ENCODE measurements around the gene SMIM1. TPM values are rescaled to one million over a fixed set of nuclear protein-coding genes. Genes with fewer than 3 reads are reported as not detected.

Gene SMIM1
- polyA plus RNA-seq, 2 of the 4 experiments (the other 2 are of a cell fraction), result 0.67 to 1.1 TPM

DNA sequence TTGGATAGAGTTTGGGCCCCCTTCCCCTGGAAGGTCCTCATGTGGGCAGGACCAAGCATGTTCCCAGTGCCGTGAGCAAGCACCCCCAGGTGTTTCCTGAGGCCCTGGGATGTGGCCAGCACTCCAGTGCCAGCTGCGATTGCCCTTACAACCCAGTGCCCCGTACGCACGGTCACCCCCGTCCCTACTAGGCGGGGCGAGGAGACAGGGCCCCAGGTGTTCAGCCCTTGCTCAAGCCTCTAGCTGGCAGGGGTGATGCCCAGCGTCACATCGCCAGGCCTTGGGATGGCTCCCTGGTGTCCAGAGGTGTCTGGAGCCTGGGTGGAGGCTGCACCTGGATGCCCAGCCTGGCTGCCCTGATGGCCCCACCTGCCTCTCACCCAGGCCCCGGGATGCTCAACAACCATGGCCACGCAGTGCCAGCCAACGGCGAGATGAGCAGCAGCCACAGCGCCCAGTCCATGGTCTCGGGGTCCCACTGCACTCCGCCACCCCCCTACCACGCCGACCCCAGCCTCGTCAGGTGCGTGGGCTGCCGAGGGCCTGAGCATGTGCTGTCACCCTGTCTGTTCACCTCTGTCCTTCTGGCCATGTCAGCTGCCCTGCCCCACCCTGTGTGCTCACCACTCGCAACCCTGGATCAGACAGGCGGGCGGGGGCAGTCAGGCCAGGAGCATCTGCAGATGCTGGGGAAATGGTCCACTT lies 41.9 kb upstream of the SMIM1 start:
- 0 out of 6 replicates have a peak, but pooled peaks of 1 of the 2 experiments have one; percentile 11 for ATAC-seq
- ChIA-PET POLR2A (no interaction called here), CTCF (interaction anchor here (1.0 to 2.0 kb wide), 2 partner anchors 35 to 278 kb away, joined by 3 to 5 read pairs; no protein-coding TSS in a partner anchor)
- no peaks in the 10 kb centered on the region for H3K4me1 ChIP-seq
- no peak overlapping the region for H3K4me2 ChIP-seq
- no peak for DNase-seq (ENCODE audit: low read depth in 1 of 2, low spot score in 1 of 2)
- H3K27ac ChIP-seq, result no peak overlapping the region
- 81% methylated on average over 8 of the region's 25 CpGs for WGBS (ENCODE audit: missing lambda C conversion rate)
- no peaks in the 10 kb centered on the region for H3K9me3 ChIP-seq
- TF ChIP-seq HOXA7 (CRISPR knock-in tag; IDR thresholded peaks at IDR 0.05) (no peak), JUNB (IDR thresholded peaks at IDR 0.05) (no peak), POLR2AphosphoS2 (conservative IDR thresholded peaks at IDR 0.05; ENCODE audit: low read length) (no peak), ZC3H11A (IDR thresholded peaks at IDR 0.05) (no peak), CHD4 (IDR thresholded peaks at IDR 0.05; ENCODE audit: borderline replicate concordance) (no peak), RAD21 (conservative IDR thresholded peaks at IDR 0.05 in 1 of 2, IDR thresholded peaks at IDR 0.05 in 1 of 2) (no peak), RNF2 (IDR thresholded peaks at IDR 0.05; ENCODE audit: borderline replicate concordance, low read depth) (no peak), MAFK (IDR thresholded peaks at IDR 0.05; ENCODE audit: partially characterized antibody) (no peak), EHMT2 (IDR thresholded peaks at IDR 0.05; ENCODE audit: low read depth) (no peak)
- TF ChIP-seq, protein P1, sequence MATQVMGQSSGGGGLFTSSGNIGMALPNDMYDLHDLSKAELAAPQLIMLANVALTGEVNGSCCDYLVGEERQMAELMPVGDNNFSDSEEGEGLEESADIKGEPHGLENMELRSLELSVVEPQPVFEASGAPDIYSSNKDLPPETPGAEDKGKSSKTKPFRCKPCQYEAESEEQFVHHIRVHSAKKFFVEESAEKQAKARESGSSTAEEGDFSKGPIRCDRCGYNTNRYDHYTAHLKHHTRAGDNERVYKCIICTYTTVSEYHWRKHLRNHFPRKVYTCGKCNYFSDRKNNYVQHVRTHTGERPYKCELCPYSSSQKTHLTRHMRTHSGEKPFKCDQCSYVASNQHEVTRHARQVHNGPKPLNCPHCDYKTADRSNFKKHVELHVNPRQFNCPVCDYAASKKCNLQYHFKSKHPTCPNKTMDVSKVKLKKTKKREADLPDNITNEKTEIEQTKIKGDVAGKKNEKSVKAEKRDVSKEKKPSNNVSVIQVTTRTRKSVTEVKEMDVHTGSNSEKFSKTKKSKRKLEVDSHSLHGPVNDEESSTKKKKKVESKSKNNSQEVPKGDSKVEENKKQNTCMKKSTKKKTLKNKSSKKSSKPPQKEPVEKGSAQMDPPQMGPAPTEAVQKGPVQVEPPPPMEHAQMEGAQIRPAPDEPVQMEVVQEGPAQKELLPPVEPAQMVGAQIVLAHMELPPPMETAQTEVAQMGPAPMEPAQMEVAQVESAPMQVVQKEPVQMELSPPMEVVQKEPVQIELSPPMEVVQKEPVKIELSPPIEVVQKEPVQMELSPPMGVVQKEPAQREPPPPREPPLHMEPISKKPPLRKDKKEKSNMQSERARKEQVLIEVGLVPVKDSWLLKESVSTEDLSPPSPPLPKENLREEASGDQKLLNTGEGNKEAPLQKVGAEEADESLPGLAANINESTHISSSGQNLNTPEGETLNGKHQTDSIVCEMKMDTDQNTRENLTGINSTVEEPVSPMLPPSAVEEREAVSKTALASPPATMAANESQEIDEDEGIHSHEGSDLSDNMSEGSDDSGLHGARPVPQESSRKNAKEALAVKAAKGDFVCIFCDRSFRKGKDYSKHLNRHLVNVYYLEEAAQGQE (IDR thresholded peaks at IDR 0.05), result no peak
- H3K4me3 ChIP-seq, result no peak overlapping the region
- no peak for FAIRE-seq

DNA sequence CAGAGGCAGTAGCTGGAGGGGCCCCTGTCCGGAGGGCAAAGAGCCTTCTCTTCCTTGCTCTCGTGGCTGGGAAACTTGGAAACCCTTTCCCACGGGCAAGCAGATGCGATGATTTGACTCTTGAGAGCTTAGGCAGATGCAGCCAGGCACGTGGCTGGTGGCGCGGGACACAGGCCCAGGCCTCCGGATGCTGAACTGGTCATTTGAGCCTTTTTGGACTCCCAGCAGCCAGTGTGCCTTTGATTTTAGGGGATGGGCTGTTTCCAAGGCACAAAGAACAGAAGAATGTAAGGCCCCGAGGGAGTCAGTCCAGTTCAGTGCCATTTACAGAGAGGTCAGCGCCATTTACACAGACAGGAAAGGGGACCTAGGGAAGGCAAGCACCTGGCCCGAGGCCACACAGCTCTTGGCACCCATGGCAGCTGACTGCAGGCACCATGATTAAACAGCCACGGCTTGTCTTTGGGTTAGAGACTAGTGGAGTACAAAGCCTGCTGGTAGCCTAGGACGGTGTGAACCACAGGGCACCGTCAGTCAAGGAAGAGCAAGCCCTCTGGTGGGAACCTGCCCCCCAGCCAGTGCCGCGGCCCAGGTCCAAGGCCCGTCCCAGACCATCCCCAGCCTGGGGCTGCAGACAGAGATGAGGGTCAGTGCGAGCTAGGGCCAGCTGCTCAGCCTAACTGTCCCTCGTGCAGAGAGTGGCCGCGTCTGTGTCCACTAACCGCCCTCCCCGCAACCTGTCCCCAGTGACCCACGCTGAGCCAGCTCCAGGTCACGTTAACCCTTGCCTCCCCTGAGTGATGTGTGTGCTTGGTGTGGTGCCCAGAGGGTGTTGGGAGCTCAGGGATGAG lies 40.7 kb upstream of the SMIM1 start:
- Histone ChIP-seq H3K9me3 (no peaks in the 10 kb centered on the region), H3K4me3 (no peak overlapping the region), H3K27ac (no peak overlapping the region), H3K4me2 (no peak overlapping the region), H3K4me1 (no peaks in the 10 kb centered on the region)
- DNase-seq (ENCODE audit: low read depth in 1 of 2, low spot score in 1 of 2), result no peak
- FAIRE-seq, result no peak
- POLR2A ChIA-PET, result no interaction called here
- no peak for ATAC-seq
- 57% methylated on average over 9 of the region's 25 CpGs for WGBS (ENCODE audit: missing lambda C conversion rate)
- CTCF ChIA-PET, result interaction anchor here (1.0 to 2.0 kb wide), 2 partner anchors 36 to 279 kb away, joined by 3 to 5 read pairs; no protein-coding TSS in a partner anchor
- TF ChIP-seq GATA3 (IDR thresholded peaks at IDR 0.05; ENCODE audit: borderline replicate concordance), result no peak
- TF ChIP-seq, protein P2, sequence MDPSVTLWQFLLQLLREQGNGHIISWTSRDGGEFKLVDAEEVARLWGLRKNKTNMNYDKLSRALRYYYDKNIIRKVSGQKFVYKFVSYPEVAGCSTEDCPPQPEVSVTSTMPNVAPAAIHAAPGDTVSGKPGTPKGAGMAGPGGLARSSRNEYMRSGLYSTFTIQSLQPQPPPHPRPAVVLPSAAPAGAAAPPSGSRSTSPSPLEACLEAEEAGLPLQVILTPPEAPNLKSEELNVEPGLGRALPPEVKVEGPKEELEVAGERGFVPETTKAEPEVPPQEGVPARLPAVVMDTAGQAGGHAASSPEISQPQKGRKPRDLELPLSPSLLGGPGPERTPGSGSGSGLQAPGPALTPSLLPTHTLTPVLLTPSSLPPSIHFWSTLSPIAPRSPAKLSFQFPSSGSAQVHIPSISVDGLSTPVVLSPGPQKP (IDR thresholded peaks at IDR 0.05; ENCODE audit: low read depth, low read length), result no peak
- no peak for TF ChIP-seq CHD4 (IDR thresholded peaks at IDR 0.05; ENCODE audit: borderline replicate concordance)
- no peak for TF ChIP-seq POLR2AphosphoS2 (conservative IDR thresholded peaks at IDR 0.05; ENCODE audit: low read length)
- TF ChIP-seq, protein P3, sequence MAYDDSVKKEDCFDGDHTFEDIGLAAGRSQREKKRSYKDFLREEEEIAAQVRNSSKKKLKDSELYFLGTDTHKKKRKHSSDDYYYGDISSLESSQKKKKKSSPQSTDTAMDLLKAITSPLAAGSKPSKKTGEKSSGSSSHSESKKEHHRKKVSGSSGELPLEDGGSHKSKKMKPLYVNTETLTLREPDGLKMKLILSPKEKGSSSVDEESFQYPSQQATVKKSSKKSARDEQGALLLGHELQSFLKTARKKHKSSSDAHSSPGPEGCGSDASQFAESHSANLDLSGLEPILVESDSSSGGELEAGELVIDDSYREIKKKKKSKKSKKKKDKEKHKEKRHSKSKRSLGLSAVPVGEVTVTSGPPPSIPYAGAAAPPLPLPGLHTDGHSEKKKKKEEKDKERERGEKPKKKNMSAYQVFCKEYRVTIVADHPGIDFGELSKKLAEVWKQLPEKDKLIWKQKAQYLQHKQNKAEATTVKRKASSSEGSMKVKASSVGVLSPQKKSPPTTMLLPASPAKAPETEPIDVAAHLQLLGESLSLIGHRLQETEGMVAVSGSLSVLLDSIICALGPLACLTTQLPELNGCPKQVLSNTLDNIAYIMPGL (CRISPR knock-in tag; IDR thresholded peaks at IDR 0.05; ENCODE audit: borderline replicate concordance), result no peak
- TF ChIP-seq PHF8 (IDR thresholded peaks at IDR 0.05; ENCODE audit: borderline replicate concordance, low read depth), result no peak
- no peak for TF ChIP-seq ZNF302 (CRISPR knock-in tag; IDR thresholded peaks at IDR 0.05)
- no peak for TF ChIP-seq BHLHE40 (IDR thresholded peaks at IDR 0.05; ENCODE audit: low read depth, low read length)
- TF ChIP-seq, protein P4, sequence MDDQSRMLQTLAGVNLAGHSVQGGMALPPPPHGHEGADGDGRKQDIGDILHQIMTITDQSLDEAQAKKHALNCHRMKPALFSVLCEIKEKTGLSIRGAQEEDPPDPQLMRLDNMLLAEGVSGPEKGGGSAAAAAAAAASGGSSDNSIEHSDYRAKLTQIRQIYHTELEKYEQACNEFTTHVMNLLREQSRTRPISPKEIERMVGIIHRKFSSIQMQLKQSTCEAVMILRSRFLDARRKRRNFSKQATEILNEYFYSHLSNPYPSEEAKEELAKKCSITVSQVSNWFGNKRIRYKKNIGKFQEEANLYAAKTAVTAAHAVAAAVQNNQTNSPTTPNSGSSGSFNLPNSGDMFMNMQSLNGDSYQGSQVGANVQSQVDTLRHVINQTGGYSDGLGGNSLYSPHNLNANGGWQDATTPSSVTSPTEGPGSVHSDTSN (IDR thresholded peaks at IDR 0.05), result no peak
- TF ChIP-seq KDM1A (IDR thresholded peaks at IDR 0.05; ENCODE audit: low read depth), result no peak
- TF ChIP-seq, protein P5, sequence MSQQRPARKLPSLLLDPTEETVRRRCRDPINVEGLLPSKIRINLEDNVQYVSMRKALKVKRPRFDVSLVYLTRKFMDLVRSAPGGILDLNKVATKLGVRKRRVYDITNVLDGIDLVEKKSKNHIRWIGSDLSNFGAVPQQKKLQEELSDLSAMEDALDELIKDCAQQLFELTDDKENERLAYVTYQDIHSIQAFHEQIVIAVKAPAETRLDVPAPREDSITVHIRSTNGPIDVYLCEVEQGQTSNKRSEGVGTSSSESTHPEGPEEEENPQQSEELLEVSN (IDR thresholded peaks at IDR 0.05; ENCODE audit: borderline replicate concordance, low read depth), result no peak
- no peak for TF ChIP-seq CBX2 (IDR thresholded peaks at IDR 0.05; ENCODE audit: borderline replicate concordance, low read depth)
- TF ChIP-seq CHD2 (IDR thresholded peaks at IDR 0.05; ENCODE audit: low read length, partially characterized antibody), result no peak
- TF ChIP-seq, protein P6, sequence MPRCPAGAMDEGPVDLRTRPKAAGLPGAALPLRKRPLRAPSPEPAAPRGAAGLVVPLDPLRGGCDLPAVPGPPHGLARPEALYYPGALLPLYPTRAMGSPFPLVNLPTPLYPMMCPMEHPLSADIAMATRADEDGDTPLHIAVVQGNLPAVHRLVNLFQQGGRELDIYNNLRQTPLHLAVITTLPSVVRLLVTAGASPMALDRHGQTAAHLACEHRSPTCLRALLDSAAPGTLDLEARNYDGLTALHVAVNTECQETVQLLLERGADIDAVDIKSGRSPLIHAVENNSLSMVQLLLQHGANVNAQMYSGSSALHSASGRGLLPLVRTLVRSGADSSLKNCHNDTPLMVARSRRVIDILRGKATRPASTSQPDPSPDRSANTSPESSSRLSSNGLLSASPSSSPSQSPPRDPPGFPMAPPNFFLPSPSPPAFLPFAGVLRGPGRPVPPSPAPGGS (IDR thresholded peaks at IDR 0.05), result no peak
- TF ChIP-seq POLR2A (IDR thresholded peaks at IDR 0.05; ENCODE audit: low read length), result no peak
- no peak for TF ChIP-seq ZC3H11A (IDR thresholded peaks at IDR 0.05)
- no peak for TF ChIP-seq HEYL (CRISPR knock-in tag; IDR thresholded peaks at IDR 0.05)
- TF ChIP-seq JUNB (IDR thresholded peaks at IDR 0.05), result no peak
